Measurements from ENCODE around the gene KRTAP9-7.

The KRTAP9-7 gene

GRCh38 chr17:41278176-41278955 is 2.9 kb downstream of the KRTAP9-7 start:
- DNase-seq = no peak

DNA sequence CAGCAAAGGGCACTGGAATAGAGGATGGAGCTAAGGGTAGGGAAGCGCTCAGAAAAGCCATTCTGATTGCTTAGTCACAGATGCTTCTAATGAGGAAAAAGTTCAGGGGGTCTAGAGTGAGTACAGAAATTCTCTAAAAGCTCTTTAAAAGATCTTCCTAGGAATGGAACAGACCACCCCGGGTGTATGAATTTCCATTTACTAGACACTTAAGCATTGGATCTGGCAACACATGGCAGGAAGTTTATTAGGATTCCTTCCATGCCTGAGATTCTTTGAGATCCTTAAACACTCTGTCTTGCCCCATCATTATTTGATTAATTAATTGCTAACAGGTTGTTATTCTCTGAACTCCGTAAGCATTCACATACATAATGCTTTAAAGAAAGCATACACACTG is 8.5 kb downstream of the KRTAP9-7 start:
- DNase-seq = no peak

DNA sequence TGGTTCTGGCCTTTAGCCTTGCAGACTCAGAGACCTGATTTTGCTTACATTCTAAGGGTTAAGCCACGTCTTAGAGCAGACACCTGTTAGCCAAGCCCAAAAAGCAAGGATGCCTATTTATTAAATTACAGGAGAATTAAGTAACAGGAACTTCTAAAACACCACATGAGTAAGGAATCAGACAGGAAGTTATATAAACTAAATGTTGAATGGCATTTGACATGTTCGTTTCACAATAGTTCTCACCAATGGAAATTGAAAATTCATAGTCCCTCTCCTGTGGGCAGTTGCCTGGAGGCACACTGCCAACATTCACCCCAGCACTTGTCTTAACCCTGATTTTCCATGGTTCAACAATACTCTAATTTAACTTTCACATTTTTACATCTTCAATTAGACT is 9.0 kb downstream of the KRTAP9-7 start:
- no peak for DNase-seq

DNA sequence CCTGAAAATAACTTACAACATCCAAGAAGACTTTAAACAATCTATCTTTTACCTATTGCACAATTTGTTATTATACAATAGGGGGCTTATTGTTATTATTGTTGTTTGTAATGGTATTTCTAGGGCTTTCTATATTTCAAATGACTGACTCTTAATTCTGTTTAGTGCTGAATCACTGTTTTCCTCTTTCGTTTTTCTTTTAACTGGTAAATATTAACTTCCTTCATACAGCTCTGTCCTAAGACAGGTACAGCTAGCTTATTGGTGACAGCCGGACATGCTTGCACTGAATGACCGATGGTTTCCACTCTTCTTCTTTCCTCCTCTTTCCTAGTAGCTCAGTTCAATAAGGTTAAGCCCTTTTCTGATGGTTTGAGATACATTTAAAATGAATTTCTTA is 11.6 kb downstream of the KRTAP9-7 start:
- DNase-seq = no peak

GRCh38 chr17:41294016-41294415 is 18.5 kb downstream of the KRTAP9-7 start:
- no peak for DNase-seq

DNA sequence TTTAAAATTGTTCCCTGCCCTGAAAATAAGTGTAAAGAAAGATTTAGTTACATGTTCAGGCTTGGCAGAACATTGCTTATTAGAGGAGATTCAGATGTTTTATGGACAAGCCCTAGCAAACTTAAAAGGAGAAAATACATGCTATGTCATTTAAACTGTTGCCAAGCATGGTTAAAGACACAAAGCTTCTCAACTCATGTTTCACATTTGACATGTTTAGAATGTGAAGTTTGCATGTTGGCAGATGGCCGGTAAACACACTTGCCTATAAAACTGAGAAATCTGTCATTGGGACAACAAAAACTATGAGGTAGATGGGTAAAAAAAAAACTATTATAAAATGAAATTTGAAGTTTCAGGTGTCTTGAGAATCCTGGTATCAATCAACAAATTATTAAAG is 21.3 kb downstream of the KRTAP9-7 start:
- no peak for DNase-seq

DNA sequence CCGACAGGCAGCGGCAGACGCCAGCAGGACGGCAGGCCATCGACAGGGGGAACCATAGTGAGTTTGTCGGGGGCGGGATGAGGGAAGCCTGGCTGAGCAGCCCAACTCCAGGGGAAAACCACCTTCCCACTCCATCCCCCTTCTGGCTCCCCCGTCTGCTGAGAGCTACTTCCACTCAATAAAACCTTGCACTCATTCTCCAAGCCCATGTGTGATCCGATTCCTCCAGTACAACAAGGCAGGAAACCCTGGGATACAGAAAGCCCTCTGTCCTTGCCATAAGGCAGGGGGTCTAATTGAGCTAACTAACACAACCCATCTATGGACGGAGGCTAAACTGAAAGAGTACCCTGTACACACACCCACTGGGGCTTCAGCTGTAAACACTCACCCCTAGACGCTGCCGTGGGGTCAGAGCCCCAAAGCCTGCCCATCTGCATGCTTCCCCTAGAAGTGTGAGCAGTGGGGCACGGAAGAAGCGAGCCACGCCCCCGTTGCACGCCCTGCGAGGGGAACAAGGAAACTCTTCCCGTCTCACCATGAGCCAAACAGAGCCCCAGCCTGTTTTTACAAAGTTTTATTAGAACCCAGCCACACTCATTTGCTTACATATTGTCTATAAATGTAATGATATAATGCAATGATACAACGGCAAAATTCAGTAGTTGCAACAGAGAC is 23.1 kb downstream of the KRTAP9-7 start:
- DNase-seq = no peak

- DNase-seq = no peak
Measured at GRCh38 chr17:41301204-41301790, 25.8 kb downstream of the KRTAP9-7 start.

DNA sequence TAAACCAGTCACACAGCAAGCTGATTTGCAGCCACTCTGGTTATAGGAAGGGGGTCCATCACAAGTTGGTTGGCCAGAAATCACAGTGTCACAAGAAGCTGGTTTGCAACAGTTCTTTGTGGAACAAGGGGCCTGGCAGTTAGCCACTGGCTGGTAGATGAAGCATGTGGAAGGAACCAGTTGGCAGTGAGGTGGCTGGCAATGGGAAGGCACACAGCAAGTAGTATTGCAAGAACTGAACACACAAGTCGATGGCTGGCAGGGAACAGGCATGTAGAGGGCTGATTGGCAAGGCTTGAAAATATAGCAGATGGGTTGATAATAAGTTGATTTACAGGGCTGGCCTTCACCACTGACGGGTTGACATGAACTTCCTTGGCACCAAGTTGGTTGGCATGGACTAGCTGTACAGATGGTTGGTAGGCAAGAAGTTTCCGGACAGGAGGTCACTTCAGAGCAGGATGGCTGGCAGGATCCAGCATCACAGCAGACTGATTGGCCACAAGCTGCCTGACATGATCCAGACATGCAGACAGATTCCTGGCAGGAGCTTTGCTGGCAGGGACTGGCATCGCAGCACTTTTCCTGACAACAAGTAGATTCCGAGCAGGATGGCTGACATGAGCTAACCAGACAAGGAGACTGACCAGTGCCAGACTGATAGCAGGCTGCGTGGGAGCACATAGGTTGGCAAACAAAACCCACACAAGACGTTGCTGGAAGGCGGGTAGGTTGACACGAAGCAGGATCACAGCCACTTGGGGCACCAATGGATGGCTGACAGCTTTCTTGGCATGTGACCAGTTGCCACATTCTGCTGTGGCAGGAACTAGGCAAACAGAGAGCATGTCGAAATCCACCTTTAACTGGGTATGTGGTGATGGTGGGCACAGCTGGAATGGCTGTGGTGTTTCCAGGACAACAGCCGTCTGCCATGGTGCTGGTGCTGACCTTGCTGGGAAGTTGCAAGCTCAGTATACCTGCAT is 26.7 kb downstream of the KRTAP9-7 start, which contains the start of gene KRTAP29-1:
TSS of gene KRTAP29-1 (minus strand) at position 936 of the 986 bp plus-strand sequence. CDS start at position 936, 0 bp downstream.
- no peak for DNase-seq

DNA sequence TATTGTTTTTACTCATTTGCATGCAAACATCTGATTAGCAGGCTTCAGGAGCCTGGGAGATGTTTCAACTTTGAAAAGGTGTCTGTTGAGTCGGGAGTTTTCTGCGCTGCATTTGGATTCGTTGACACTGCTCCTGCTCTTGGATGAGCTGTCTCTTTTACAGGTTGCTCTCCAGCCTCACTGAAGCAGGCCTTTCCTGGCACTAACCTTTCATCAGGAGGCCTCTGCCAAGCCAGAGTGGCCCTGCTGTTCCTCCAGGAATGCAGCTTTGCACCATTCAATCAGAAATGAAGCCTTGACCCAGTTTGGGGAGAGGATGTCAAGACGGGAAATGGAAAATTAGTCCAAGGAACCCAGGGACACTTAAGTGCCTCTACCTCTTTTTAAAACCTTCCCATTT is 27.5 kb downstream of the KRTAP9-7 start:
- DNase-seq = no peak

GRCh38 chr17:41304091-41304490 is 28.6 kb downstream of the KRTAP9-7 start:
- DNase-seq = no peak

DNA sequence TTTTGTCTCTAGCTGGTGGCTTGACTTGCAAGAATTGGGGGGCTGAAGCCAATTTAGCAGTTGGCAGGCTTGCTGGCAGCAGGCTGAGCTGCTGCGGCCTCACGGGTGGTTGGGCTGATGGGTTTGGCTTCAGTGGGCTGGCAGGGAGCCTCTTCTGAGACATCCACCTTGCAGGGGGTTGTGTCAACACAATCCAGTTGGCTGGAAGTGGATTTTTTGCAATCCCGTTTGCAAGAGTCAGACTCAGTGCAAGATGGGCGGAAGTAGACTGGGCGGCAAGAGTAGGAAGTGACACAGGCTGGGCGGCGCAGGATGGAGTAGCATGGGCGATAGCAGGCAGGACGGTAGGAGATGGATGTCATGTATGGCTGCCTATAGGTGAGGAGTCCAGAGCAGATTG is 32.1 kb downstream of the KRTAP9-7 start:
- DNase-seq = no peak

DNA sequence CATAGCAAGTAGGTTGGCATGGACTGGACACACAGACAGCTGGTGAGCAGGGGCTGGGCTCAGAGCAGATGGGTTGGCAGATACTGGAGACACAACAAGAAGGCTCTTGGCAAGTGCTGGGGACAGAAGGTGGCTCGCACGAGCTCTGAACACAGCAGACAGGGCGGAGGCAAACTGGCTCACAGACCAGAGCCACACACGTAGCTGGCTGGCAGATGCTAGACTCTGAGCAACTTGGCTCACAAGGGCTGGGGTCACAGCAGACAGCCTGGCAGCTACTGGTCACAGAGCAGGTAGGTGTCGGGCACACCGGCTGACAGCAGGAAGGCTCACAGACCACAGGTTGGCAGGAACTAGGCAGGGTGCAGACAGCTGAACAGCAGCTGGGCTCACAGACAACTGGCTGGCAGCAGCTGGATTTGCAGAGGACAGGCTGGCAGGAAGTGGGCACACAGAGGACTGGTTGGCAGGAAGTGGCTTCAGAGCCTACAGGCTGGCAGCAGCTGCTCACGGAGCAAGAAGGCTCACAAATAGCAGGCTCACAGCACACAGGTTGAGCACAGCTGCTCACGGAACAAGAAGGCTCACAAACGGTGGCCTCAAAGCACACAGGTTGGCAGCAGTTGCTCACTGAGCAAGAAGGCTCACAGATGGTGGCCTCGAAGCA is 32.9 kb downstream of the KRTAP9-7 start:
- peak; percentile 87 for DNase-seq

DNA sequence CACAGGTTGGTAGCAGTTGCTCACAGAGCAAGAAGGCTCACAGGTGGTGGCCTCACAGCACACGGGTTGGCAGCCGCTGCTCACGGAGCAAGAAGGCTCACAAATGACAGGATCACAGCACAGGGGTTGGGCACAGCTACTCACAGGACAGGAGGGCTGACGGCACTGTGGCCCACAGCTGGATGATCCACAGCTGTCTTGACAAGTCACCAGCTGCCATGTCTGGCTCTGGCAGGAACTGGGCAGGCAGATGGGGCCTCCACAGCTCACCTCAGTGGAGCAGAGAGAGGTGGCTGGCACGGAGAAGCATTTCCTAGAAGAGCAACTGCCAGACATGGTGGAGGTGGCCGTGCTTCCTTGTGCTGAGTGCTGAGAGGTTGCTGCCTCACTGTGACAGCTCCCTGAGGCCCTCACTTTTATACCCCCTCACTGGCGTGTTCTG is 33.4 kb downstream of the KRTAP9-7 start, which contains the start of gene KRTAP16-1:
TSS of gene KRTAP16-1 (minus strand) at position 392 of the 442 bp plus-strand sequence. CDS start at position 336, 56 bp downstream.
- peak; percentile 77 for DNase-seq

GRCh38 chr17:41311111-41311510 is 35.6 kb downstream of the KRTAP9-7 start:
- no peak for DNase-seq

GRCh38 chr17:41315204-41315794 is 39.8 kb downstream of the KRTAP9-7 start, which contains the start of gene KRTAP17-1:
Gene KRTAP17-1, minus strand, starts transcription at chr17:41315710. Its CDS starts 60 bp downstream, at chr17:41315650.
- DNase-seq = no peak

GRCh38 chr17:41315814-41316445 is 40.4 kb downstream of the KRTAP9-7 start:
- no peak for DNase-seq

DNA sequence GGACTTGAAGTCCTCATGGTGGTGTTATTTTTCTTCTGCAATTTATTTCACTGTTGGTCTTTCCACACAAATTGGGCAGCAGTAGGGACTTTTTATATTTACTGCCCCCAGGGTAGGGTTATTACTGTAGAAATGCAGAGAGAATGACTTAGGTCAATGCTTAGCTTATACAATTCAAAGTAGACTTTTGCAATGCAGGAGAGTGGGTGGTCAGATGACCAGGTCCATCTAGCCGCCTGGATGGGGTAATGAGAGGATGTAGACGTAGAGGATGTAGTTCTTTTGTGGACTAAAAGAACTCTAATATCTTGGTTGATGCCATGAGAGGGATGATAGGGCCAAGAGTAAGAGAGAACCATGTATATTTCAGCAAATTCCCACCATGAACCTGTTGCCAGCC is 42.7 kb downstream of the KRTAP9-7 start:
- no peak for DNase-seq

DNA sequence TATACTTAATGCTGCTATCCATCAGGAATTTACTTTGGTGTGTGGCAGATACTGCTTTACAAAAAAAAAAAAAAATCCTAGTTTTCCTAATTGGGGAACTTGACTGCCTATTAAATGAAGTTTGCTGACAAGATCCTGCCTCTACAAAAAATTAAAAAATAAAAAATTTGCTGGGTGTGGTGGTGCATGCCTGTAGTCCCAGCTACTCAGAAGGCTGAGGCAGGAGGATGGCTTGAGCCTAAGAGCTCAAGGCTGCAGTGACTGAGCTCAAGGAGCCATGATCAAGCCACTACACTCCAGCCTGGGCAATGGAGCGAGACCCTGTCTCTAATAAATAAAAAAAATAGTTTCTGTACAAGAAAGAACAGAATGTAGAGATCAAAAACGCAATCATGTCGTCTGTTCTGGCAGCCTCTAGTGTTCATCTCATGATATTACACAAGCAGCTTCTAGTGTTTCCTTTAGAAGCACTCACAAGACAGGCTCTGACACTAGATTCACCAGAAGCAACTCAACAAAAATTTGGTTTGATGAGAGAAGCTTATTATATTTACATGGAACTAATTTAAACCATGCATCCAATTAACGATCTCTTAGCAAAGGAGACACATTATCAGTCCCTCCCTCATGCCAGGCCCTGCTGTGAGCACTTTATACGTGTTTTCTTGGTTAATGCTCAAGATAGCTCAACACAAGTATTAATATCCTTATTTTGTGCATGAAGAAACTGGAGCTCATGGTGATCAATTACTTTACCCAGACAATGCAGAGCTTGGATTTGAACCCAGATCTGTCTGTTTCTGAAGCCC is 46.8 kb downstream of the KRTAP9-7 start:
- no peak for DNase-seq

All from activated effector memory CD4-positive, alpha-beta T cell treated with anti-CD3 and anti-CD28 coated beads, Interleukin-2, amount 50 U/mL, for 16 hours (primary cell).